Fibroblast of villous mesenchyme (primary cell): ENCODE measurements around the gene ADAM33. TPM values are rescaled to one million over a fixed set of nuclear protein-coding genes. Genes with fewer than 3 reads are reported as not detected.

Source experiments
- DNase-seq: peaks from one replicate; pipeline ENCODE4 v3.0.0-alpha.2; 2010; ENCODE audit warnings: low read depth
- H3K4me3 ChIP-seq: 2 replicates; pipeline ENCODE4 v1.5.1; 2011; ENCODE audit warnings: low read depth, mild to moderate bottlenecking, low read length
- CTCF ChIP-seq: IDR thresholded peaks from 2 replicates; pipeline ENCODE4 v1.5.1; 2012; ENCODE audit warnings: low read depth, mild to moderate bottlenecking, low read length; ENCODE audit not compliant: insufficient read depth
- total RNA-seq: library from RNA; depleted of rRNA; stranded (reverse); fragments of >200 nt; gene quantifications from 2 replicates; pipeline ENCODE4 v1.2.3, GENCODE V29; 2012

Gene ADAM33
- total RNA-seq, result 44.8 and 53.1 TPM in 2 replicates

- peak; percentile 52 for DNase-seq
- TF ChIP-seq CTCF, result no peak
- H3K4me3 ChIP-seq, result peak within 1 kb of the TSS; percentile 79
These were observed at the start of gene ADAM33 for GRCh38 chr20:3681931-3682781. Gene ADAM33 (minus strand): TSS chr20:3682010. CDS start chr20:3682004, 6 bp downstream.

GRCh38 chr20:3730803-3731672 lies 49.2 kb upstream of the ADAM33 start:
- TF ChIP-seq CTCF, result no peak
- DNase-seq, result no peak

GRCh38 chr20:3729811-3730540 lies 48.2 kb upstream of the ADAM33 start:
- DNase-seq, result no peak
- H3K4me3 ChIP-seq, result no peak overlapping the region
- no peak for TF ChIP-seq CTCF

More at GRCh38 chr20:3730803-3731672, 49.2 kb upstream of the ADAM33 start:
- H3K4me3 ChIP-seq, result no peak overlapping the region

GRCh38 chr20:3729378-3729777 lies 47.6 kb upstream of the ADAM33 start:
- TF ChIP-seq CTCF, result no peak
- no peak overlapping the region for H3K4me3 ChIP-seq
- DNase-seq, result no peak

GRCh38 chr20:3728876-3729275 lies 47.1 kb upstream of the ADAM33 start:
- H3K4me3 ChIP-seq, result no peak overlapping the region
- TF ChIP-seq CTCF, result no peak
- DNase-seq, result no peak

- no peak for DNase-seq
- no peak for TF ChIP-seq CTCF
- H3K4me3 ChIP-seq, result no peak overlapping the region
These were observed 46.5 kb upstream of the ADAM33 start for GRCh38 chr20:3728354-3728753.
